Endothelial cell of umbilical vein (primary cell): ENCODE data around the gene MAML3. TPM values are rescaled to one million over a fixed set of nuclear protein-coding genes. Genes with fewer than 3 reads are reported as not detected.

Experiments
- BruUV-seq: library from RNA; stranded (reverse); fragments of 400-500 nt; replicated peaks from 2 replicates; lab custom pipeline; 2021; lab: Mats Ljungman, UMichigan
- CTCF ChIA-PET: fragments of 300-600, 350-600 bp; sonication (Branson Sonifier 250); formaldehyde crosslinking; loops from one replicate; lab custom pipeline; 2021; ENCODE audit warnings: antibody characterized with exemption, inconsistent platforms; lab: Charles Lee
- POLR2A ChIA-PET: fragments of 300-600, 350-600 bp; sonication (Branson Sonifier 250); formaldehyde crosslinking; loops from one replicate; lab custom pipeline; 2021; ENCODE audit warnings: antibody characterized with exemption, inconsistent platforms; lab: Charles Lee
- DNase-seq: peaks from one replicate; pipeline ENCODE4 v3.0.0-alpha.2; 2011; ENCODE audit warnings: low read depth, low spot score
- FAIRE-seq: peaks from 2 replicates; lab custom pipeline; 2011; peaks lifted over from hg19 to GRCh38; lab: Jason Lieb, UNC
- H2AFZ ChIP-seq: 2 replicates; pipeline ENCODE4 v1.6.0; 2012; ENCODE audit warnings: low read depth, low read length, control low read depth, inconsistent platforms
- H3K27ac ChIP-seq: 2 replicates; pipeline ENCODE4 v1.5.1; 2011; ENCODE audit warnings: low read depth, mild to moderate bottlenecking, control low read depth, low read length, moderate library complexity; ENCODE audit not compliant: insufficient read depth
- H3K27me3 ChIP-seq, 2 experiments: 2 replicates each; pipeline versions ENCODE4 v1.6.0 to v1.6.1; 2011; ENCODE audit warnings: low read length in 2 of 2, mixed read lengths in 1 of 2; ENCODE audit not compliant: control insufficient read depth in 2 of 2, insufficient read depth in 2 of 2
- H3K36me3 ChIP-seq, 2 experiments: 2 replicates in 1 of 2; 3 replicates in 1 of 2; pipeline ENCODE4 v1.5.1; 2011; ENCODE audit warnings: low read length in 2 of 2, mild to moderate bottlenecking in 1 of 2, moderate library complexity in 1 of 2; ENCODE audit not compliant: control insufficient read depth in 2 of 2, insufficient read depth in 2 of 2; ENCODE audit errors: extremely low read depth in 1 of 2
- H3K4me1 ChIP-seq: 3 replicates; pipeline ENCODE4 v1.5.1; 2011; ENCODE audit warnings: mild to moderate bottlenecking, low read length; ENCODE audit not compliant: control insufficient read depth, insufficient read depth; ENCODE audit errors: extremely low read depth
- H3K4me2 ChIP-seq: 2 replicates; pipeline ENCODE4 v1.6.1; 2011; ENCODE audit warnings: low read length, control low read depth, mixed read lengths; ENCODE audit not compliant: insufficient read depth
- H3K4me3 ChIP-seq, 3 experiments: fragments of 200-600 bp in 1 of 3; sonication (generic), shearing (Covaris generic) in 1 of 3; replicated peaks in 1 of 3; 2 replicates each; pipeline ENCODE4 v1.5.1; 2011 to 2016; ENCODE audit warnings: control low read depth in 3 of 3, low read length in 3 of 3, mild to moderate bottlenecking in 2 of 3, inconsistent platforms in 1 of 3, low read depth in 1 of 3, moderate library complexity in 1 of 3; ENCODE audit not compliant: insufficient read depth in 1 of 3
- H3K79me2 ChIP-seq: 2 replicates; pipeline ENCODE4 v1.6.0; 2012; ENCODE audit warnings: low read length, inconsistent platforms; ENCODE audit not compliant: control insufficient read depth, insufficient read depth
- H3K9ac ChIP-seq: replicated peaks from 2 replicates; pipeline ENCODE3; 2011; ENCODE audit warnings: low read length, control low read depth; ENCODE audit not compliant: insufficient read depth; ENCODE audit errors: extremely low read depth
- H3K9me1 ChIP-seq: replicated peaks from 3 replicates; pipeline ENCODE4 v1.6.0; 2011; ENCODE audit warnings: mild to moderate bottlenecking, low read length; ENCODE audit not compliant: control insufficient read depth, insufficient read depth; ENCODE audit errors: extremely low read depth
- H3K9me3 ChIP-seq: replicated peaks from 2 replicates; pipeline ENCODE4 v1.5.1; 2012; ENCODE audit warnings: low read length, inconsistent platforms; ENCODE audit not compliant: control insufficient read depth, insufficient read depth
- H4K20me1 ChIP-seq: replicated peaks from 2 replicates; pipeline ENCODE3; 2011; ENCODE audit warnings: mild to moderate bottlenecking, low read length; ENCODE audit not compliant: control insufficient read depth, insufficient read depth; ENCODE audit errors: extremely low read depth
- EZH2 ChIP-seq: IDR thresholded peaks from 2 replicates; pipeline ENCODE4 v1.6.1; 2012; ENCODE audit warnings: borderline replicate concordance, low read depth, mild to moderate bottlenecking, moderate library complexity, low read length, inconsistent platforms; ENCODE audit not compliant: severe bottlenecking
- FOS ChIP-seq: IDR thresholded peaks from 2 replicates; pipeline ENCODE4 v1.6.1; 2011; ENCODE audit warnings: mild to moderate bottlenecking, low read length, moderate library complexity, borderline replicate concordance; ENCODE audit not compliant: insufficient read depth
- GATA2 ChIP-seq: IDR thresholded peaks from 2 replicates; pipeline ENCODE4 v1.7.0; 2011; ENCODE audit warnings: low read depth, mild to moderate bottlenecking, moderate library complexity, mixed read lengths, low read length; ENCODE audit not compliant: insufficient read length, insufficient read depth
- JUN ChIP-seq: IDR thresholded peaks from 2 replicates; pipeline ENCODE4 v1.6.1; 2011; ENCODE audit warnings: borderline replicate concordance, low read depth; ENCODE audit not compliant: insufficient read length, insufficient read depth
- MYC ChIP-seq: IDR thresholded peaks from one replicate; pipeline ENCODE4 v1.6.1; 2011; ENCODE audit warnings: mild to moderate bottlenecking, low read depth, low read length
- POLR2A ChIP-seq: IDR thresholded peaks from 2 replicates; pipeline ENCODE4 v1.6.1; 2012; ENCODE audit warnings: low read depth, mild to moderate bottlenecking, control low read depth, low read length
- POLR2AphosphoS5 ChIP-seq: IDR thresholded peaks from 2 replicates; pipeline ENCODE4 v1.6.1; 2012; ENCODE audit warnings: low read depth, mild to moderate bottlenecking, control low read depth, low read length, moderate library complexity; ENCODE audit not compliant: insufficient read depth
- dilution Hi-C: fragments of 300-500 bp; cut with MboI; formaldehyde crosslinking; loops from one replicate; pipeline ENCODE4 v1.15.0; 2019; ENCODE audit warnings: low sequenced_read_pairs; ENCODE audit not compliant: extremely low pct_ligation_motif_present
- intact Hi-C: fragments of 100-400 bp; cut with micrococcal nuclease; formaldehyde crosslinking; loops from one replicate; pipeline ENCODE4 v1.10.0; 2022
- polyA plus RNA-seq, 4 experiments: library from polyadenylated mRNA; depleted of rRNA in 3 of 4; stranded (reverse) in 3 of 4; unstranded in 1 of 4; fragments of >200 nt; gene quantifications; 2 replicates each; pipeline versions ENCODE4 v1.2.1 to v1.2.3, GENCODE V29; 2011 to 2012; ENCODE audit warnings: missing spikeins in 1 of 4
- total RNA-seq: library from RNA; stranded (reverse); gene quantifications from 2 replicates; pipeline ENCODE4 v1.2.3, GENCODE V29; 2021
- TF ChIP-seq, protein P1 (sequence below): IDR thresholded peaks from 2 replicates; pipeline ENCODE4 v1.6.1; 2011; ENCODE audit not compliant: insufficient read depth, insufficient read length
- TF ChIP-seq, protein P2 (sequence below), 2 donors: IDR thresholded peaks; 1 replicate in 1 of 2; 2 replicates in 1 of 2; pipeline ENCODE4 v1.5.1; 2011; ENCODE audit warnings: low read length in 2 of 2, mild to moderate bottlenecking in 2 of 2, moderate library complexity in 2 of 2, control low read depth in 1 of 2, inconsistent platforms in 1 of 2, low read depth in 1 of 2; ENCODE audit not compliant: insufficient read depth in 1 of 2; ENCODE audit errors: extremely low read depth in 1 of 2

Gene MAML3
- total and polyA plus RNA-seq, 2 donors (not counting 3 experiments of a cell fraction or from before 2014, with no cell fraction given): 14.0 to 20.3 TPM

DNA sequence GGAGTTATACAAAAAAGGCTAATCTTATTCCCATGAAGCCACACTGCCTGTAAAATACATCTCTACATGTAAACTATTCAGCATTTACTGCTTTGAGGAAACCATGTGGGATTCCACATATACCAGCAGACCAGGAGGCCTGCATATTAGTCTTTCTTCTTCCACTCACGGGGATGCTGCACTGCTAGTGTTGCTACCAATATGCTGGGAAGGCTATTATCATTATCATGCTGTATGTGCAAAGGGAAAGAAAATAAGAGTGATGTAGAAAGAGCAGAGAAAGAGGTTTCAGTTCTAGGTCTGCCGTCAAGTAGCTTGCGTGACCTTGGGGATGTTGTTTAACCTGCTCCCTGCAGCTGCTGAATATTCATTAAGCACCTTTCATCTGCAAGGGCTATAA, 427.4 kb downstream of the MAML3 start:
- H3K27ac ChIP-seq: no peak overlapping the region
- BruUV-seq: no TSS peak
- no peaks in the 10 kb centered on the region for H3K9me3 ChIP-seq
- H3K79me2 ChIP-seq: no peaks in the 10 kb centered on the region
- no peak overlapping the region for H3K9ac ChIP-seq
- TF ChIP-seq POLR2AphosphoS5: no peak
- TF ChIP-seq, protein P1, sequence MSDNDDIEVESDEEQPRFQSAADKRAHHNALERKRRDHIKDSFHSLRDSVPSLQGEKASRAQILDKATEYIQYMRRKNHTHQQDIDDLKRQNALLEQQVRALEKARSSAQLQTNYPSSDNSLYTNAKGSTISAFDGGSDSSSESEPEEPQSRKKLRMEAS: no peak
- TF ChIP-seq POLR2A: no peak
- no peak for TF ChIP-seq JUN
- no peak for TF ChIP-seq MYC
- no peak for TF ChIP-seq FOS
- TF ChIP-seq, protein P2, sequence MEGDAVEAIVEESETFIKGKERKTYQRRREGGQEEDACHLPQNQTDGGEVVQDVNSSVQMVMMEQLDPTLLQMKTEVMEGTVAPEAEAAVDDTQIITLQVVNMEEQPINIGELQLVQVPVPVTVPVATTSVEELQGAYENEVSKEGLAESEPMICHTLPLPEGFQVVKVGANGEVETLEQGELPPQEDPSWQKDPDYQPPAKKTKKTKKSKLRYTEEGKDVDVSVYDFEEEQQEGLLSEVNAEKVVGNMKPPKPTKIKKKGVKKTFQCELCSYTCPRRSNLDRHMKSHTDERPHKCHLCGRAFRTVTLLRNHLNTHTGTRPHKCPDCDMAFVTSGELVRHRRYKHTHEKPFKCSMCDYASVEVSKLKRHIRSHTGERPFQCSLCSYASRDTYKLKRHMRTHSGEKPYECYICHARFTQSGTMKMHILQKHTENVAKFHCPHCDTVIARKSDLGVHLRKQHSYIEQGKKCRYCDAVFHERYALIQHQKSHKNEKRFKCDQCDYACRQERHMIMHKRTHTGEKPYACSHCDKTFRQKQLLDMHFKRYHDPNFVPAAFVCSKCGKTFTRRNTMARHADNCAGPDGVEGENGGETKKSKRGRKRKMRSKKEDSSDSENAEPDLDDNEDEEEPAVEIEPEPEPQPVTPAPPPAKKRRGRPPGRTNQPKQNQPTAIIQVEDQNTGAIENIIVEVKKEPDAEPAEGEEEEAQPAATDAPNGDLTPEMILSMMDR (IDR thresholded peaks at IDR 0.05; ENCODE audit: extremely low read depth in 1 of 2, insufficient read depth in 1 of 2, low read depth in 1 of 2, low read length in 2 of 2): no peak
- no peak for TF ChIP-seq GATA2
- no peak for TF ChIP-seq EZH2
- H3K9me1 ChIP-seq: no peaks in the 10 kb centered on the region
- no peak for DNase-seq
- no peak overlapping the region for H3K4me3 ChIP-seq
- no peak for FAIRE-seq
- no peaks in the 10 kb centered on the region for H3K27me3 ChIP-seq
- dilution Hi-C loops: no loop called here
- no peak overlapping the region for H3K4me2 ChIP-seq
- POLR2A ChIA-PET: no interaction called here
- H4K20me1 ChIP-seq: no peaks in the 10 kb centered on the region
- intact Hi-C loops: no loop called here
- CTCF ChIA-PET: no interaction called here
- no peak overlapping the region for H2AFZ ChIP-seq
- peaks cover 0 to 4% of the 10 kb centered on the region in 2 experiments for H3K36me3 ChIP-seq
- H3K4me1 ChIP-seq: peaks cover 9% of the 10 kb centered on the region
